DMS 273 (cell line): Measurements from ENCODE around the gene IGSF9B.
A peak's percentile ranks its signal among the peaks of the same experiment; 100 is the strongest.
"Not testable (repeated sequence)": the region's sequence is repeated elsewhere in the genome, so short reads cannot be mapped to it uniquely, and the experiment has no call there.

Experiments used
- DNase-seq: peaks from one replicate; lab custom pipeline; 2025; ENCODE audit not compliant: unreplicated experiment; lab: John Stamatoyannopoulos, UW

IGSF9B gene, protein sequence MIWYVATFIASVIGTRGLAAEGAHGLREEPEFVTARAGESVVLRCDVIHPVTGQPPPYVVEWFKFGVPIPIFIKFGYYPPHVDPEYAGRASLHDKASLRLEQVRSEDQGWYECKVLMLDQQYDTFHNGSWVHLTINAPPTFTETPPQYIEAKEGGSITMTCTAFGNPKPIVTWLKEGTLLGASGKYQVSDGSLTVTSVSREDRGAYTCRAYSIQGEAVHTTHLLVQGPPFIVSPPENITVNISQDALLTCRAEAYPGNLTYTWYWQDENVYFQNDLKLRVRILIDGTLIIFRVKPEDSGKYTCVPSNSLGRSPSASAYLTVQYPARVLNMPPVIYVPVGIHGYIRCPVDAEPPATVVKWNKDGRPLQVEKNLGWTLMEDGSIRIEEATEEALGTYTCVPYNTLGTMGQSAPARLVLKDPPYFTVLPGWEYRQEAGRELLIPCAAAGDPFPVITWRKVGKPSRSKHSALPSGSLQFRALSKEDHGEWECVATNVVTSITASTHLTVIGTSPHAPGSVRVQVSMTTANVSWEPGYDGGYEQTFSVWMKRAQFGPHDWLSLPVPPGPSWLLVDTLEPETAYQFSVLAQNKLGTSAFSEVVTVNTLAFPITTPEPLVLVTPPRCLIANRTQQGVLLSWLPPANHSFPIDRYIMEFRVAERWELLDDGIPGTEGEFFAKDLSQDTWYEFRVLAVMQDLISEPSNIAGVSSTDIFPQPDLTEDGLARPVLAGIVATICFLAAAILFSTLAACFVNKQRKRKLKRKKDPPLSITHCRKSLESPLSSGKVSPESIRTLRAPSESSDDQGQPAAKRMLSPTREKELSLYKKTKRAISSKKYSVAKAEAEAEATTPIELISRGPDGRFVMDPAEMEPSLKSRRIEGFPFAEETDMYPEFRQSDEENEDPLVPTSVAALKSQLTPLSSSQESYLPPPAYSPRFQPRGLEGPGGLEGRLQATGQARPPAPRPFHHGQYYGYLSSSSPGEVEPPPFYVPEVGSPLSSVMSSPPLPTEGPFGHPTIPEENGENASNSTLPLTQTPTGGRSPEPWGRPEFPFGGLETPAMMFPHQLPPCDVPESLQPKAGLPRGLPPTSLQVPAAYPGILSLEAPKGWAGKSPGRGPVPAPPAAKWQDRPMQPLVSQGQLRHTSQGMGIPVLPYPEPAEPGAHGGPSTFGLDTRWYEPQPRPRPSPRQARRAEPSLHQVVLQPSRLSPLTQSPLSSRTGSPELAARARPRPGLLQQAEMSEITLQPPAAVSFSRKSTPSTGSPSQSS (N-terminal part only)

DNA sequence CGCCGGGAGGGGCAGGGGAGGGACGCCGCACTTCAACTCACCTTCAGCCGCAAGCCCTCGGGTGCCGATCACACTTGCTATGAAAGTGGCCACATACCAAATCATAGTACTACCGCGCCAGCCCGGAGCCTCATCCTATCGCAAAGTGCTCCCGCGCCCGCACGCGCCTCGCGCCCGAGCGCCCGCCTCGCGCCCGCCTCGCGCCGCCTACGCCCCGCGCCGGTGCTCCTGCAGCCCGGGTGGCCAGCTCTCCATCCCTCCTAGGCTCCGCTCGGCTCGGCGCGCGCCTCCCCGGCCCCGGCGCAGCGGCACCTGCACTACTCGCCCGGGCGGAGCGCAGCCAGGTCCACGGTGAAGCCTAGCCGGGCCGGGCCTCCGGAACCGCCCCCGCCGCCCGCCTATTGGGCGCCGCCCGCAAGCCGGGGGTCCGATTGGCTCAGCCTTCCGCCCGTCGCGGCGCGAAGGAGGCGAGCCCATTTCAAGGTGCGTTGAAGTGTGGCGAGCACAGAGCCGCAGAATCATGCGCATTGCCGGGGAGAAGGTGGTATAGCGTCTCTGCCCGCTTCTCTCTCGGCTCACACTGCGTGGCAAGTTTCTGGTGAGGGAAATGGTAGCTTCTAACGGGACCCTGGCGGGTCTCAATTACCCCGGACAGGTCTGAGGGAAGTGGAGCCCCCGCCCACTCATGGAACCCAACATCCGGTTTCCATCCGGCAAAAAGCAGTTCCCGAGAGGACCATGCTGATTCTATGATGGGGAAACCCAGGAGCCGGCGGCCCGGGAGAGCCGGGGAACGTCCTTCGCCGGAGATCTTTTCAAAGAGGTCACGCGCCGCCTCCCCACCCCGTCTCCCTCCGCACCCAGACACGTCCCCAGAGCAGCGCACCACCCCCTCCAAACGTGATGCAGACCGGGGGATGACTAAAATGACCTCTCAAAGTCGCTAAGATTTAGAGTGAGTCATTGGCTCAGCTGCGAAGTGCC is at the start of gene IGSF9B:
Gene IGSF9B, minus strand, starts transcription at position 319 of the 984 bp plus-strand sequence. Its CDS starts 214 bp downstream, at position 105.
- DNase-seq: peak; percentile 91

DNA sequence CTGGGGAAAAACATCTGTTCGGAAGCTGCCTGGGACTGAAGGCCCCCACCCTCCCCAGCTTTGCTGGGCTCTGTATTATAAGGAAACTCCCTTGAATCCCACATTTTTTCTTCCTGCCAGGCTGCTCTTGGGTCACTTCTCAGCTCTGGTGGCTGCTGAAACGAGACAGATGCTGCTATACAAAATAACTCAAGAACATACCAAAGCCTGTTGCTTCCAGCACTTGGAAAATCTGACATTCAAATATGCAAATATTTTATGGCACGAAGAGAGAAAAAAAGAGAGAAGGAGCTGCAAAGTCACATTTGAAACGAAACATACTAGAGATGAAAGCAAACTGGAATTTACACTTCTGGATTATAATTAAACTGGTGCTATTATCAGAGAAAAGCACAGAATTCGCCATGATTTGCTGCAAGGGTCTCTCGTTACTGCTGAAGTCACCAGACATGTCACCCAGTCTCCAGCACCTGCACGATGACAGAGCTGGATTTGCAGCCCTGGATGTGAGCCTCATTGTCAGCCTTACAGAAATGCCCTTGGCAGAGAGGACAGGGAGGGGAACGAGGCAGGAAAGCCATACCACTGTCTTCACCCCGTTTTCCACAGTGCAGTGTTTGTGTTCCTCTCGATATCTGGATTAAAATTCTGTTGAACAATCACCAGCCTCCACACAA is 47.9 kb upstream of the IGSF9B start:
- DNase-seq: no peak

DNA sequence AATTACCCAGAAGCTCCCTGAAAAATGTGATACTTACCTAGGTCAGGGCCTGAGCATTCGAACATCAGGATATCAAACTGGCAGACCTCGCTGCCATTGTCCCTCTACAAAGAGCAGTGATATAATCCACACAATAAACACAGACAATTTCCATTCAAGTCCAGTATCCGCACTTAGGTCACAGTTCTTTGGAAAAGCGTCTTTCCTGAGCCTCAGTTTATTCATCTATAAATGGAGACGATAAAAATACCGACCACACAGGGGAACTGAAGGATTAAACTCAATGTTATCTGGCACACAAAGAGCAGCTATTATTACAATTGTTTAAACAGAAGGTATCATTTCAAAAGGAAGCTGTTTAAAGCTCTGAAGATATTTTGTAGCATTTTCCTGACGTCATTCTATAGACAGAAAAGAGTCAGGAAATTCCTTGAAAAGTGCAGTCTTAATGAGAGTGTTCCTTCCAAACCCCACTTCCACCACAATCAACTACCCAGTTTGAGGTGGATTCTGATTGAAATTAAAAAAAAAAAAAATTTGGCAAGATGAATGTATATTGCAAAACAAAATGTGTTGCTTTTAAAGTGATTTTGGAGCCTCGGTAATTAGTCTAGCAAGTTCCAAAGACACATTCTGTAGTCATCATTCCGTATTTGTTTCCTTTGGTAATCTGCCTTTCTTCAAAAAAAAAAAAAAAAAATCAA is 47.2 kb upstream of the IGSF9B start:
- DNase-seq: no peak

DNA sequence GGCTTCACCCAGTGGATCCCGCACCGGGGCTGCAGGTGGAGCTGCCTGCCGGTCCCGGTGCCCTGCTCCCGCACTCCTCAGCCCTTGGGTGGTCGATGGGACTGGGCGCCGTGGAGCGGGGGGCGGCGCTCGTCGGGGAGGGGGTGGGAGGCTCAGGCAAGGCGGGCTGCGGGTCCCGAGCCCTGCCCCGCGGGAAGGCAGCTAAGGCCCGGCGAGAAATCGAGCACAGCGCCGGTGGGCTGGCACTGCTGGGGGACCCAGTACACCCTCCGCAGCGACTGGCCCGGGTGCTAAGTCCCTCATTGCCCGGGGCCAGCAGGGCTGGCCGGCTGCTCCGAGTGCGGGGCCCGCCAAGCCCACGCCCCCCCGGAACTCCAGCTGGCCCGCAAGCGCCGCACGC is 46.1 kb upstream of the IGSF9B start:
- DNase-seq: not testable (repeated sequence)

DNA sequence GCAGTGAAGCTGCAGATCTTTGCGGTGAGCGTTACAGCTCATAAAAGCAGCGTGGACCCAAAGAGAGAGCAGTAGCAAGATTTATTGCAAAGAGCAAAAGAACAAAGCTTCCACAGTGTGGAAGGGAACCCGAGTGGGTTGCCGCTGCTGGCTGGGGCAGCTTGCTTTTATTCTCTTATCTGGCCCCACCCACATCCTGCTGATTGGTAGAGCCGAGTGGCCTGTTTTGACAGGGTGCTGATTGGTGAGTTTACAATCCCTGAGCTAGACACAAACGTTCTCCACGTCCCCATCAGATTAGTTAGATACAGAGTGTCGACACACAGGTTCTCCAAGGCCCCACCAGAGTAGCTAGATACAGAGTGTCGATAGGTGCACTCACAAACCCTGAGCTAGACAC is 45.6 kb upstream of the IGSF9B start:
- not testable (repeated sequence) for DNase-seq

DNA sequence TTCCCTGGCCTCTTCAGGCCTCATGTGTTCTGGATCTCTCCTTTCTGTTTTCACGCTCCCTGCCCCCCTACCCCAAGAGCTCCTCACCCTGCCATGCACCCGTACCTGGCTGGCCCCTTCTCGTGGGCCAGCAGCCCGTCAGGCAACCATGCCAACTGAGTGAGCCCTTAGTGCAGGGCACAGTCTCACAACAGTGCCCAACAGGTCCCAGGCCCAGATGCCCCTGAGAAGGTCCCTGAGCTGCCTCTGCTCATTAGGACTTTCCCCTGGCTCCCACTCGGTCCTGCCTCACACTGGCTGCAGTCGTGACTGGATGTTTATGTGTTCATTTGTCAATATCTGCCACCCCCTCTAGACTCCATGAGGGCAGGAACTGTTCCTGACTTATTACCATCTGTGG is 44.8 kb upstream of the IGSF9B start:
- DNase-seq: no peak

DNA sequence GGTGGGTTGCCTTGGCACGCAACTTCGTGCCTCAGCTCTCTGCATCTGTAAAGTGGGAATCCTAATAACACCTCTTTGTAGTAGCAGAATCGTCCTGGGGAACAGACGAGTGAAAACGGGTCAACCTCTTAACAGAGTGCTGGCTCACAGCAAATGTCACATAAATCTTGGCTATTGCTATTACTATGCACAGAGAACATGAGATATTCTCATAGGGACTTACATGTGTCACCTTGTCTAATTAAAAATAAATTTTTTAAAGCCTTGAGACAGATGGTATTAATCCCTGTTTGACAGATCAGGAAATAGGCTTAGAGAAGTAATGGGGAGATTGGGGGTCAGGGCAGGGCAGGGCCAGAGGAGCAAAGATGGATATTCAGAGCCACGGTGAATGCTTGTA is 44.3 kb upstream of the IGSF9B start:
- DNase-seq: no peak

DNA sequence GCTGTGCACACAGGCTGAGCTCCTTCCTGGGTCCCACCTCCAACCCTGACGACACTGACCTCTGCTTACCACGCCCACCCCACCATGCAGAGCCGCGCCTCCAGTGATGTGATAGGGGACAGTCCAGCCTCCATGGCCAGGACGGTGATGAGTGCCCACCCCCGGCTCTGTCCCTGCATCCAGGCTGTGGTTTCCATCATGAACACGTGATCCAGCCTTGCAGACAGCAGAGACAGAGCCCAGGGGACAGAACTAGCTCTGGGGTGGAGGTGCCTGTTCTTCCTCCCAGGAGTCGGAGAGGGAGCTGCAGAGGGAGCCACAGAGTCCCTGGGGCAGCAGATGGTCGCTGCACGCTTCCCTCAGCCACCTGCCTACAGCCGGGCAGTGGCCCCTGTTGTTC is 42.6 kb upstream of the IGSF9B start:
- DNase-seq: peak; percentile 44

DNA sequence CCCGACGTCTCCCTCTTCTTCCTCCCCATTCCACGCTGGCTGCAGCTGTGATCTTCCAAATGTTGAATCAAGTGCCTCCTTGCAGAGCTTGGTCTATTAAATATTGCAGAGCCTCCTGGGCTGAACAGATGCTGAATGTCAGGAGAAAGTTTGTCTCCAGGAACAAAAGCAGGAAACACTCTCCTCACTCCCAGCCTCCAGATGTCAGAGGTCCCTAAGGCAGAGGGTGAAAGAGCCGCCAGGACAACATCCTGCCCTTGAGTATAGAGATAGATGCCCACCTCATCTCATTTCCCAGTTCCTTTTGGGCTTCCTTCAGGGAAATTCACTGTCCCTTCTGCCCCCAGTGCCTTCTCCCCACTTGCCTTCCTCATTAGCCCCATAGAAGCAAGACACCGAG is 40.8 kb upstream of the IGSF9B start:
- peak; percentile 16 for DNase-seq

DNA sequence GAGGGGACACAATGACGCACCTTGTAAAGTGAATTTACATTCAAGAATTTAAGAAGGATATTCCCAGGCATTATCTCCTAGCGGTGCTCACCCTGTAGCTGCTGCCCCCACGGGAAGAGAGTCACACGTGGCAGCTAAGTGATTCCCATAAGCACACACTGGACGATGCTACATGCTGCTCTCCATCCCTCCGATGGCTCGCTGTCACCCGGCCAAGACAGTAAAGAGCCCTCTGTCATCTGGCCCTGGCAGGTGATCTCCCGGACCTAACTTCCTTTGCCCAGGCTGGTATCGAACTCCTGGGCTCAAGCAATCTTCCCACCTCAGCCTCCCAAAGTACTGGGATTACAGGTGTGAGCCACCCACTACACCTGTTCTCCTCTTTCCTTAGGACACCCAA is 39.9 kb upstream of the IGSF9B start:
- no peak for DNase-seq

DNA sequence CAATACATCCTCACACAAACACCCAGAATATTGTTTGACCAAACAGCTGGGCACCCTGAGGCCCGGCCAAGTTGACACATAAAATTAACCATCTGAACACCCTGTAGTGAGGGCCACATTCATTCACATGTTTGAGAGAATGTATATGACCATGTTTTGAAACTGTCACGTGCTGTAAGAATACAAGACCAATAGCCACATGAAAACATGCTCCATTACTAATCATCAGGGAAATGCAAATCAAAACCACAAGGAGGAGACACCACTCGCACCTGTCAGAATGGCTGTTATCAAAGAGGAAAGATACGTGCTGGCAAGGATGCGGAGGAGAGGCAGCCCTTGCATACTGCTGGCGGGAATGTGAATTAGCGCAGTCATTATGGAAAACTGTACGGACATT is 38.3 kb upstream of the IGSF9B start:
- no peak for DNase-seq

DNA sequence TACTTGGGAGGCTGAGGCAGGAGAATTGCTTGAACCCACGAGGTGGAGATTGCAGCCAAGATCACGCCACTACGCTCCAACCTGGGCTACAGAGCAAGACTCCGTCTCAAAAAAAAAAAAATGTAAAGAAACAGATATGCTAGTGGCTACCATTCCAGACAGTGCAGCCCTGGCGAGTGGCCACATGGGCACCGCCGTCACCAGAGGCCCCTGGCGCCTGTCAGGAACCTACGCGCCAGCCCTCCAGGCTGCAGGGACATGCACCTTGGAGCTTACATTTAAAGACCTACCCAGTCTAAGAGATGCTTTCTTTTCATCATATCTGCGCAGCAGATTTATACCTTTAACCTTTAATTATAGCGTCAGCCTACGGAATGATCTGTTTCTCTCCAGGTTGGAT is 37.2 kb upstream of the IGSF9B start:
- no peak for DNase-seq

DNA sequence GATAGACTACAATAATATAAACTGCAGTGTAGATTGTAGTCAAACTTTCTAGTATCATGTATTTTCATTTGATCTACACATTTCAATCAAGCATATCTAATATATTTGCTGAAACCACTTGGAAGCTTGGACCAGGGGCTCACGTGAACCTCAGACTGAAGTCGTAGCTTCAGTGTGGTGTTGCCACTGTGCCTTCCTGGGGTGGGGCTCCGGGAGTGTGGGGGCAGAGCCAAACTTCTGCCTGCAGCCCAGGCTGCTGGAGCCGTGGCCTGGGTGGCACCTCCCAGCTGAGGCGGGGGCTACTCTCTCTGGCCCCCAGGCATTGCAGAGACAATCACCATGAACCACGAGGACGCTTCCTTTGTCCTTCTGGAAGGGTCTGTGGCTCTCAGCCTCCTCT is 36.3 kb upstream of the IGSF9B start:
- DNase-seq: no peak

DNA sequence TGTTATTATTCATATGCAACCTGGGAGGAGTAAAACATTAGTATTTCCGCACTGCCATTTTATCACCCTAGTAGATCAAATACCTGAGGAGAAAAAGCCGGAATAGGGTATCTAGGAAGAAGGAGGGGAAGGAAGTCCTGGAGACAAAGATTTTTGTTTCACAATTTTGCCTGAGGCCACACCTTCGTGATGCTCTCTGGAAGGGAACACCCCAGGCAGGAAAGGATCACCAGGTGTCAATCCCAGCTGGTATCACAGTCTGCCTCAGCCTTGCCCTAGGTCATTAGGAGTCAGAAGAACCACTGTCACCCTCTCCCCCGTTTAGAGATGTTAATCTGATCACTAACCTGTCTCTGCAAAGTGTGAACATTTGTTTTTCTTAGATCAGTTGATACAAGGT is 35.4 kb upstream of the IGSF9B start:
- no peak for DNase-seq

DNA sequence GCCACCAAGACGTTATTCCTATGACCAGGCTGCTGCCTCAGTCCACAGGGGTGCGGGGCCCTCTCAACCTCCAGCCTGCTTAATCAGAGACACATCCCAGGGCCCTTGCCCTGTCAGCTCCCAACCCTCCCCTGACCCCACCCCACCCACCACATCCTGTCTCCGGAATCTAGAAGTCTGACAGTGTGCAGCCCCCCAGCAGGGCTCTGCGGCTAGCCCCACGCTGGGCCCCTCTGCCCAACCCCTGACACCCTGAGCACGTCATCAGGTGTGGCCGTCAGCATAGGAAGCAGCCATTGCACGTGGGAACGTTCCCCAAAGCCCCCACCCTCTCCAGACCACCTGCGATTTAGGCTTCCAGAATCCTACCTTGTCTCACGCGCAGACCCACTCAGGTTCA is 34.3 kb upstream of the IGSF9B start:
- DNase-seq: no peak

DNA sequence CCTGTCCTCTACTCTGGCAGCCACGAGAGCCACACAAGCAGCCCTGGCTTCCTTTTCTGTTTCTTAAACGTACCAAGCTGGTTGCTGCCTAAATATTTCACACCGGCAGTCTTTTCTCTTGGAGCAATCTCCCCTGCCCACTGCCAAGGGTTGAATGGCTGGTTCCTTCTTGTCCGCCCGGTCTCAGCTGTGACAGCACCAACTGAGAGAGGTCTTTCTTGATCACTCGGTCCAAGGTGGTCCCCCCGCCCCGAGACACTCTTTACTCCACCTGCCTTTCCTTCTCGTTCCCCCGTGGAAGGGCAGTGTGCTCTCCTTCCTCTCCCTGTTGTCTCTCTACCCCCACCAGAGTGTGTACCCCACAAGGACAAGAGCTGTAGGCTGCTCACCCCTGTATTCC is 33.7 kb upstream of the IGSF9B start:
- DNase-seq: no peak

DNA sequence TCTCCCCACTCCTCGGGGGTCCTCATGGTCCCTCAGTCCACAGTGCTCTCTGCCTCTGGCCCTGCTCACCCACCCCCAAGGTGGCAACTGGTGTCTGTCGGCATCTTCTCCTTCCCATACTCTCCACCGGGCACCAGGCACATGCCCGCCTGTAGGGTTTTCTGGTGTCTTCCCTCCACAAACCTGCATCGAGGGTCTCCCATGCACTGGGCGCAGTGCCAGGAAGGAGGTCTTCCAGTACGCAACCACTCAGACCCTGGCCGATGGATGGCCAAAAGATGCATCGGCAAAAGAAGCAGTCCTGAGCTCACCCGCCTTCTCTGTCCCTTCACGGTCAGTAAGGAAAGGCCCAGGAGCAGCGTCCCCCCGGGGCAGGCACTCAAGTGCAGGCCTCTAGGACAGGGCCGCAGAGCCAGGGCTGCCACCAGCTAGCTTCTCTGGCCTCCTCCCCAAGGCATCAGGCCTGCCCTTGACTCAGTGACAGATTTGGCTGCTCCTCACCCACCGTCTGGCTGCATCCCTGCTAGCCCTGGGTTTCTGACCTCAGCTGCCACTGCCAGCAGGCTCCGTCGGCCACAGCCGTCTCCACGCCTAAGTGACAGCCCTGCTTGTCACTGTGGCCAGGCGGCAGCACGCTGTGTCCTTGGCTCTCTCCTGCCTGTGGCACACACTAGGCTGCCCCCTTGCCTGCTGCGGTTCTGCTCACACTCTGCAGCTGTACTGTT is 32.1 kb upstream of the IGSF9B start:
- DNase-seq: no peak

DNA sequence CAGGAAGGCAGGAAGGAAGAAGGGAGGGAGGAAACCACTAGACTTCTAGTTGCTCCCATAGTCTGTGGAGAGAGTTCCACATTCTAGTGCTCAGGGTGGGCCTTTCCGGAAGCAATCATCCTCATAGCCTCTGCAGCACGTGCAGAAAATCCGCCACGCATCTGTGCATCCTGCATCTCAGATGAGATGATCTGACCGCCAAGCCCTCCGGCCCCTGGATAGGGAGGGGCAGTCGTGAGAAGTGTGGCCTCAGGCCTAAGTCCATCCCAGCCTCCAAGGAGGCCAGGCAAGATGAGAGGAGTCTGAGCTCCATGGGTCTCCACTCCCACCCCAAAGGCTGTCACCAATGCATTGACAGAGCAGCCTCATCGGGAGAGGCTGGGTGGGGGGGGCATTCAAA is 30.4 kb upstream of the IGSF9B start:
- DNase-seq: no peak
